ENCODE measurements around the gene YAF2.
"Not testable (repeated sequence)": the region's sequence is repeated elsewhere in the genome, so short reads cannot be mapped to it uniquely, and the experiment has no call there.

The YAF2 gene

GRCh38 chr12:42235426-42235825, 2.6 kb downstream of the YAF2 start:
- 0 out of 2 replicates have a peak, but pooled peaks cover 3% of the 10 kb centered on the region for H3F3A ChIP-seq (ENCODE audit: insufficient read depth, low read length)
- H3K4me3 ChIP-seq (ENCODE audit: low read depth, low read length, poor library complexity, severe bottlenecking), result no peak overlapping the region
- peak overlapping the region; percentile 88 for H3K4me2 ChIP-seq (ENCODE audit: low read length)
- no peaks in the 10 kb centered on the region for H3K27me3 ChIP-seq (ENCODE audit: insufficient read depth, low read length)
- peak overlapping the region; percentile 30 for H3K27ac ChIP-seq (ENCODE audit: low read depth, low read length, poor library complexity, severe bottlenecking)
- peaks cover 43% of the 10 kb centered on the region for H3K4me1 ChIP-seq (ENCODE audit: insufficient read depth, low read length, severe bottlenecking)
- no peak overlapping the region for H2AFZ ChIP-seq (ENCODE audit: low read length)
- TF ChIP-seq, protein P1, sequence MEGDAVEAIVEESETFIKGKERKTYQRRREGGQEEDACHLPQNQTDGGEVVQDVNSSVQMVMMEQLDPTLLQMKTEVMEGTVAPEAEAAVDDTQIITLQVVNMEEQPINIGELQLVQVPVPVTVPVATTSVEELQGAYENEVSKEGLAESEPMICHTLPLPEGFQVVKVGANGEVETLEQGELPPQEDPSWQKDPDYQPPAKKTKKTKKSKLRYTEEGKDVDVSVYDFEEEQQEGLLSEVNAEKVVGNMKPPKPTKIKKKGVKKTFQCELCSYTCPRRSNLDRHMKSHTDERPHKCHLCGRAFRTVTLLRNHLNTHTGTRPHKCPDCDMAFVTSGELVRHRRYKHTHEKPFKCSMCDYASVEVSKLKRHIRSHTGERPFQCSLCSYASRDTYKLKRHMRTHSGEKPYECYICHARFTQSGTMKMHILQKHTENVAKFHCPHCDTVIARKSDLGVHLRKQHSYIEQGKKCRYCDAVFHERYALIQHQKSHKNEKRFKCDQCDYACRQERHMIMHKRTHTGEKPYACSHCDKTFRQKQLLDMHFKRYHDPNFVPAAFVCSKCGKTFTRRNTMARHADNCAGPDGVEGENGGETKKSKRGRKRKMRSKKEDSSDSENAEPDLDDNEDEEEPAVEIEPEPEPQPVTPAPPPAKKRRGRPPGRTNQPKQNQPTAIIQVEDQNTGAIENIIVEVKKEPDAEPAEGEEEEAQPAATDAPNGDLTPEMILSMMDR (IDR thresholded peaks at IDR 0.05; ENCODE audit: low read length), result no peak
- no peak for TF ChIP-seq EZH2 (IDR thresholded peaks at IDR 0.05; ENCODE audit: borderline replicate concordance, low read length)
- peaks cover 57% of the 10 kb centered on the region for H3K79me2 ChIP-seq (ENCODE audit: insufficient read depth, low read length)
- no peak overlapping the region; the same call in 1 of the 2 replicates for H3K9ac ChIP-seq (ENCODE audit: low read length)
- H3K9me2 ChIP-seq (ENCODE audit: low read depth, low read length), result no peaks in the 10 kb centered on the region
- H4K20me1 ChIP-seq (ENCODE audit: insufficient read depth, low read length), result no peaks in the 10 kb centered on the region
- H3K36me3 ChIP-seq (ENCODE audit: insufficient read depth, low read length), result peaks cover 45% of the 10 kb centered on the region
- H3K9me3 ChIP-seq (ENCODE audit: low read length), result no peaks in the 10 kb centered on the region

DNA sequence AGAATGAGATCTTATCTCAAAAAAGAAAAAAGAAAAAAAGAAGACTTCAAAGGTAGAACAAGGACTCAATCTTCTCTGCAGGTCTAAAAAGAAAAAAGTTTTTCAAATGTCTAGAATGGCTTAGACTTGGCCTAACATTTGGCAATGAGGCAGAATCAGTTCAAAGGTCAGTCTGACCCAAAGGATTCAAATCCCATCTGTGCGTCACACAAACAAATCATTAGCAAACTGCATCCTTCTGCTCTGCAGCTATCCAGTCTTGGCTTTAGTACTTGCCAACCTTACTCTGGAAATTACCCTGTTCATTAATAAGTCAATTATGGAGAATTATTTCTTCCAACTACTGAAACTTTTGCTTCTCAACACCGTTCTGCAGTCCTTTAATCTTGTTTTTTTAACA, 3.1 kb downstream of the YAF2 start:
- Histone ChIP-seq H3K36me3 (ENCODE audit: insufficient read depth, low read length) (peaks cover 49% of the 10 kb centered on the region), H3K4me2 (ENCODE audit: low read length) (0 out of 2 replicates have a peak overlapping the region, but pooled peaks have one; percentile 88), H3K9me3 (ENCODE audit: low read length) (no peaks in the 10 kb centered on the region), H3K9ac (ENCODE audit: low read length) (no peak overlapping the region), H3K79me2 (ENCODE audit: insufficient read depth, low read length) (peaks cover 58% of the 10 kb centered on the region), H3K4me3 (ENCODE audit: low read depth, low read length, poor library complexity, severe bottlenecking) (no peak overlapping the region), H3K4me1 (ENCODE audit: insufficient read depth, low read length, severe bottlenecking) (peaks cover 43% of the 10 kb centered on the region), H4K20me1 (ENCODE audit: insufficient read depth, low read length) (no peaks in the 10 kb centered on the region), H3K9me2 (ENCODE audit: low read depth, low read length) (no peaks in the 10 kb centered on the region), H2AFZ (ENCODE audit: low read length) (no peak overlapping the region), H3K27ac (ENCODE audit: low read depth, low read length, poor library complexity, severe bottlenecking) (peak overlapping the region; percentile 30), H3K27me3 (ENCODE audit: insufficient read depth, low read length) (no peaks in the 10 kb centered on the region), H3F3A (ENCODE audit: insufficient read depth, low read length) (0 out of 2 replicates have a peak, but pooled peaks cover 3% of the 10 kb centered on the region)
- no peak for TF ChIP-seq EZH2 (IDR thresholded peaks at IDR 0.05; ENCODE audit: borderline replicate concordance, low read length)
- TF ChIP-seq, protein P1 (IDR thresholded peaks at IDR 0.05; ENCODE audit: low read length), result no peak

GRCh38 chr12:42227525-42227924, 10.5 kb downstream of the YAF2 start:
- H3K4me2 ChIP-seq (ENCODE audit: low read length); H2AFZ ChIP-seq (ENCODE audit: low read length); H3F3A ChIP-seq (ENCODE audit: insufficient read depth, low read length); H3K27ac ChIP-seq (ENCODE audit: low read depth, low read length, poor library complexity, severe bottlenecking); H3K4me1 ChIP-seq (ENCODE audit: insufficient read depth, low read length, severe bottlenecking); H3K4me3 ChIP-seq (ENCODE audit: low read depth, low read length, poor library complexity, severe bottlenecking); H3K9me3 ChIP-seq (ENCODE audit: low read length); H3K27me3 ChIP-seq (ENCODE audit: insufficient read depth, low read length); H4K20me1 ChIP-seq (ENCODE audit: insufficient read depth, low read length); H3K9me2 ChIP-seq (ENCODE audit: low read depth, low read length); H3K9ac ChIP-seq (ENCODE audit: low read length): not testable (repeated sequence)
- peaks cover 40% of the 10 kb centered on the region for H3K36me3 ChIP-seq (ENCODE audit: insufficient read depth, low read length)
- H3K79me2 ChIP-seq (ENCODE audit: insufficient read depth, low read length), result peaks cover 21% of the 10 kb centered on the region

- H3F3A ChIP-seq (ENCODE audit: insufficient read depth, low read length); H3K4me3 ChIP-seq (ENCODE audit: low read depth, low read length, poor library complexity, severe bottlenecking); H3K27me3 ChIP-seq (ENCODE audit: insufficient read depth, low read length); H3K9ac ChIP-seq (ENCODE audit: low read length); H3K4me2 ChIP-seq (ENCODE audit: low read length); H3K27ac ChIP-seq (ENCODE audit: low read depth, low read length, poor library complexity, severe bottlenecking); H3K4me1 ChIP-seq (ENCODE audit: insufficient read depth, low read length, severe bottlenecking); H3K9me3 ChIP-seq (ENCODE audit: low read length); H2AFZ ChIP-seq (ENCODE audit: low read length); H4K20me1 ChIP-seq (ENCODE audit: insufficient read depth, low read length); H3K9me2 ChIP-seq (ENCODE audit: low read depth, low read length): not testable (repeated sequence)
- peaks cover 13% of the 10 kb centered on the region; the same call in 1 of the 2 replicates for H3K79me2 ChIP-seq (ENCODE audit: insufficient read depth, low read length)
- H3K36me3 ChIP-seq (ENCODE audit: insufficient read depth, low read length), result peaks cover 13% of the 10 kb centered on the region
These were observed 13.5 kb downstream of the YAF2 start for GRCh38 chr12:42224501-42224900.

All from OCI-LY1 (cell line).